DMS 273 (cell line): ENCODE measurements around the gene SPC25.

Experiments used
- DNase-seq: peaks from one replicate; lab custom pipeline; 2025; ENCODE audit not compliant: unreplicated experiment; lab: John Stamatoyannopoulos, UW

The SPC25 gene

DNA sequence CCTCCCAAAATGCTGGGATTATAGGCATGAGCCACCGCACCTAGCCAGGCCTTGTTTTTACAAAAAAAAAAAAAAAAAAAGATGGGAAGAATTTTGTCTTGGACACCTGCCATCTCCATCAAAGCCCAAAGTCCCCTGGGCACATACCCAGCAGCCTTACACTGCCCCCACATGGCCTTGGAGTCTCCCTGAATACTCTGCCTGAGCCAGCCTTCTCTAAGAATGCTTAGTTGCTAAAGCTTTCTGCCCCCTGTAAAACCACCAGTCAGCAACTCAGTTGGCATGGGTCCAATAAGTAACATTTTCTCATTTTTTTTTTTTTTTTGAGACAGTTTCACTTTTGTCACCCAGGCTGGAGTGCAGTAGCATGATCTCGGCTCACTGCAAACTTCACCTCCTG, 40.6 kb downstream of the SPC25 start:
- peak; percentile 72 for DNase-seq

DNA sequence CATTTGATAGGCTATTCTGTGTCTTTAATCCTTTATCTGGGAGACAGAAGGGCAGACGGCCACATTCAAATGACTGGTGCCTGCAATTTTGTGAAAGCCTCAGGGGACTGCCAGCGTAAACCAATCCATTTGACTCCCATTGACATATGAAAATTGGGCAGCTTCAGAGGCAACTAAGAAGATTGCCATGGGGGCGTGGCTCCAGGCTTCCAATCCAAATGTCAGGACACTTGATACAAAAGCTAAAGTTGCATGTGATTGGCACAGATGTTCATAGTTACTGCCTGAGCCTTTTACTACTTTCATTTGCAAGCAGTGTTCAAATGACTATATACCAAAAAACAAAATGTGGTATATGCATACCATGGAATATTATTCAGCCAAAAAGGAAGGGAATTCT, 42.0 kb downstream of the SPC25 start:
- DNase-seq = peak; percentile 81

DNA sequence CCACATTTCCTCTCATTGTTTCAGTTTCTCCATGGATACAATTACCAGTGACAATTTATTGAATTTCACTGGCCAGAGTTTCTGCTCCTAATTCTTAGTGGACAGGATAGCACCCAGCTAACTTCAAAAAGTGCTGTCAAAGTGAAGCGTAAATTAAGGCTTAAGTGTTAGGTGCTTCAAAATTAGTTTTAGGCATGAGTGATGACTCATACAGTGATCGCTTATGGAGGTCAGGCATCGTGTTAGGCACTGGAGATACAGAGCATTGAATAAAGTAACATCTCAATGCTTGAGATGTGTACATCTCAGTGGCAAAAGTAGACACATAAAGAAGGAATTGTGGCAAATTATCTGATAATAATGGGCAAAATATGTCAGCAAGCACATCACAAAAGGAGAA, 47.0 kb downstream of the SPC25 start:
- no peak for DNase-seq

DNA sequence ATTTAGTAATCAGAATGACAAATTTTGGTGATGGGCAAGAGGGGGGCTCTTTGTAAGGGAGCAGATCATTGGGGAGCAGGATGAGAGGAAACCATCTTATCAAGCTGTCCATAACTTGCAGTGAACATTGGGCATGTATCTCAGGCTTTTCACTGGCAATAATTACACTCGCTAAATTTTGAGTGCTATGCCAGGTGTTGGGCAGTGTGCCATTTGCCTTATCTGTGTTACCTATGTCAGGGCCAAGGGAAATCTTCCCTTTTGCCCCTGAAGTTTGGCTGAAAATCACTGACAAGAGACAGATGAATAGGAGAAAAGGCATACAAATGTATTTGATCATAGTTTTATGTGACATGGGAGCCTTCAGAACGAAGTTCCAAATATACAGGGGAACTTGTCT, 48.8 kb downstream of the SPC25 start:
- DNase-seq = peak; percentile 47

DNA sequence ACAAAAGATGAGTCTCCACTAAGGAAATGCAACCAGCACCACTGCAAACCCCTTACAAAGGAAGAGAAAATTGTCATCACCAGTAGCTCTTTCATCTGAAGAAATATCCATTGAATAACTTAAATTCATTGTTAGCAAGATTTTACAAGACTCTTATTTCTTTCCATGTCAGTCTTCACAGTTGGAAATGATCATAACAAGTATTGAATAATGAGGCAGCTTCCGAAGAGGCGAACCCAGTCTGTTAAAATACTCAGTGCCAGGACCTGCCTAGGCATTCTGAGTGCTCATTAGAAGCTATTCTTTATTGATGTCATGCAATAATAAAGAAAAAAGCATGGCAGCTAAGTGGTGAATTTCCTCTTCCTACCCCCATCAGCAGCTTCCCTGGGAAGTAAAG, 54.3 kb downstream of the SPC25 start:
- DNase-seq = no peak

DNA sequence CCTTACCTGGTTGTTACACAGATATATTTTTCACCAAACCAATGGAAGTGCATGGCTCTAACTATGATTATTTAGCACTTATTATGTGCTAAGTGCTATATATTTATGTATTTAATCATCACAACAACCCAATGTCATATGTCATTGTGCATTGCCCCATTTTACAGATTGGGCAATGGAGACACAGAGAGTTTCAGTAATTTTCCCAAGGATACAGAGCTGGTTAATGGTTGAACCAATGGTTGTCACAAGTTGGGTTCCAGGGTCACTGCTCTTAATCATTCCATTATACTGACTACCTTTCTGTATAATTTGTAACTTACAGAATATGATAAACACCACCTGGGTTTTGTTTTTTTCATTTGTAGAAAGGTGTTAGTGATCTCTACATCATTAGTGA, 58.6 kb downstream of the SPC25 start:
- no peak for DNase-seq

DNA sequence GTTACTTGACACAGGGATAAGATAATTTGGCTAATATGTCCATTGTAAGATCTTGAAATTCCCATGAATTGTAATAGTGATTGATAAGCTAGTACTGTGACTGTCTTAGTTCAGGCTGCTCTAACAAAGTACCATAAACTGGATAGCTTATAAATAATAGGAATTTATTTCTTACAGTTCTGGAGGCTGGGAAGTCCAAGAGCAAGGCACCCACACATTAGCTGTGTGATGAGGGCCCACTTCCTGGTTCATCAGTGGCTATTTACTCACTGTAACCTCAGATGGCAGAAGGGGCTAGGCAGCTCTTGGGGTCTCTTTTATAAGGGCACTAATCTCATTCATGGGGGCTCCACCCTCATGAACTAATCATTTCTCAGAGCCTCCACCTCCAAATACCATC, 59.3 kb downstream of the SPC25 start:
- no peak for DNase-seq

DNA sequence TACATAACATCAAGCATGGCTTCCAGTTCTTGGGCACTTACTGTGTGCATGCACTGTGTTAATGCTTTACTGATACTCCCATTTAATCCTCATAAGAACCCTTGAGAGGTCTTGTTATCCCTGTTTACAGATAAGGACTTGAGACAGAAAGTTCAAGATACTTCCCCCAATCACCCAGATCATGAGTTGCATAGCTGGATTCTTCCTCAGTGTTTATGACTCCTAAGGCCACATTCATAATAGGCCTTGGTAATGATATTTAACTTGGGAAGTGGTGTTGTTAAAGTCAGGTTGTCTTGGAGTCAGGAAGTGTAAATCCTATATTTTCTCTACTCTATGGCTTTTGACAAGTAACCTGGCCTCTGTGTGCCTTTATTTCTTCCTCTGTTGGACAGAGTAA, 65.1 kb downstream of the SPC25 start:
- DNase-seq = no peak

DNA sequence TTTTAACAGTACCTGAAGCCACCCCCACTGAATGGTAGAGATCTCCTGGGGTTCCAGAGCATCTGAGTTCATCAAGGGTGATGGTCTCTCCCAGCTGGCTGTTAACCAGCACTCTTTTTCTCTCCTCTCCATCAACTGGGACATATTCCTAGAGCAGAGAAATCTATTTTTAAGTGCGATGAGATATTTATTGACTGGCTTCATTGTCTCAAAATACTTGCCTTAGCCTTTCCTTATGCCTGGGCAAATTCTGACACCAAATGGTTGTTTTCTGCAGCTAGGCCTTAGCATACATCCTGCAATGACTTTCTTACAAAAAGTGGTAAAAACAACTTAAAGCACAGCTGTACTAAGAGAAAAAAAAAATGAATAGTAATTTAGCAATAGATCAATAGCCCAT, 68.2 kb downstream of the SPC25 start:
- DNase-seq = no peak

DNA sequence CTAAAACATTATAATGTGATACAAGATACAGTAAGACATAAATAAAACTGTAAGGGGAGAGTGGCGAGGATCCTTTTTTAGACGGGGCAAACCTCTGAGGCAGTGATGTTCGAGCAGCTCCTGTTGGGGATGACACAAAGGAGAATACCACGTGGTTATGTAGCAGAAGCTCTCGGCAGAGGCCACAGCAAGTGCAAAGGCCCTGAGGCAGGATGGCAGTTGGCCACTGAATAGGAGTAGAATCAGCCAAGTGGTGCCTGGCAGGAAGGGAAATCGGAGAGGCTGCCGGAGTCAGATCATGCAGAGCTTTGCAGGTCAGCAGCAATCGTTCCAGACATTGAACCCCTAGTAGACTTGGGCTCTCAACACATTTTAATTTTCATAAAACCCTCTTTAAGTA, 68.7 kb downstream of the SPC25 start:
- no peak for DNase-seq
